ENCODE results near the gene TEX29.

Gene TEX29

DNA sequence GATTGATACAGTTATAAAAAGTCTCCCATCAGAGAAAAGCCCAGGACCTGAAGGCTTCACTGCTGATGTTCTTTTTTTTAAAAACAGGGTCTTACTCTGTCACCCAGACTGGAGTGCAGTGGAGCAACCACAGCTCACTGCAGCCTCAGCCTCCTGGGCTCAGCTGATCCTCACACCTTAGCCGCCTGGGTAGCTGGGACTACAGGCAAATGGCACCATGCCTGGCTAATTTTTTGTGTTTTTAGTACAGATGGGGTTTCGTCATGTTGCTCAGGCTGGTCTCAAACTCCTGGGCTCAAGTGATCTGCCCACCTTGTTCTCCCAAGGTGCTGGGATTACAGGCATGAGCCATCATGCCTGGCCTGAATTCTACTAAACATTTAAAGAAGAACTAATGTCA, 33.1 kb downstream of the TEX29 start:
- TF ChIP-seq, protein P1, sequence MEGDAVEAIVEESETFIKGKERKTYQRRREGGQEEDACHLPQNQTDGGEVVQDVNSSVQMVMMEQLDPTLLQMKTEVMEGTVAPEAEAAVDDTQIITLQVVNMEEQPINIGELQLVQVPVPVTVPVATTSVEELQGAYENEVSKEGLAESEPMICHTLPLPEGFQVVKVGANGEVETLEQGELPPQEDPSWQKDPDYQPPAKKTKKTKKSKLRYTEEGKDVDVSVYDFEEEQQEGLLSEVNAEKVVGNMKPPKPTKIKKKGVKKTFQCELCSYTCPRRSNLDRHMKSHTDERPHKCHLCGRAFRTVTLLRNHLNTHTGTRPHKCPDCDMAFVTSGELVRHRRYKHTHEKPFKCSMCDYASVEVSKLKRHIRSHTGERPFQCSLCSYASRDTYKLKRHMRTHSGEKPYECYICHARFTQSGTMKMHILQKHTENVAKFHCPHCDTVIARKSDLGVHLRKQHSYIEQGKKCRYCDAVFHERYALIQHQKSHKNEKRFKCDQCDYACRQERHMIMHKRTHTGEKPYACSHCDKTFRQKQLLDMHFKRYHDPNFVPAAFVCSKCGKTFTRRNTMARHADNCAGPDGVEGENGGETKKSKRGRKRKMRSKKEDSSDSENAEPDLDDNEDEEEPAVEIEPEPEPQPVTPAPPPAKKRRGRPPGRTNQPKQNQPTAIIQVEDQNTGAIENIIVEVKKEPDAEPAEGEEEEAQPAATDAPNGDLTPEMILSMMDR (IDR thresholded peaks at IDR 0.05), result no peak
- no peak for TF ChIP-seq ZFX (IDR thresholded peaks at IDR 0.05; ENCODE audit: borderline replicate concordance)
- H3K27ac ChIP-seq, result no peak overlapping the region

DNA sequence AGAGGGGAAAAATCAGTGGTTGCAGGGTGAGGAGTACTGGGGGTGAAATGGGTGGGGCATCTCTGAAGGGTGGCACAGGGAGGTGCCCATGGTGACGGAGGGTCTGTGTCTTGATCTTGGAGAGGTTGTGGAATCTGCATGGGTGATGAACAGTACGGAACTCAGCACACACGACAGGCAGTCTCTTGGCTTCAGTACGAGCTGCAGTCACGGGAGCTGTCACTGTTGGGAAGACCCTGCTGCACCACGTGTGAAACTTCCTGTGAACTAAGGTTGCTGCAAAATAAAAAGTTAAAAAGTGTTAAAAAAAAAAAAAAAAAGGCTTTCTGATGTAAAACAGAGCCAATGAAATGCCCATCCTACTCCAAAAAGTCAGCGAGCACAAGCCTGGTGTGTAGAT, 34.3 kb downstream of the TEX29 start:
- H3K27ac ChIP-seq, result no peak overlapping the region
- TF ChIP-seq ZFX (IDR thresholded peaks at IDR 0.05; ENCODE audit: borderline replicate concordance), result no peak
- TF ChIP-seq, protein P1 (IDR thresholded peaks at IDR 0.05), result no peak

DNA sequence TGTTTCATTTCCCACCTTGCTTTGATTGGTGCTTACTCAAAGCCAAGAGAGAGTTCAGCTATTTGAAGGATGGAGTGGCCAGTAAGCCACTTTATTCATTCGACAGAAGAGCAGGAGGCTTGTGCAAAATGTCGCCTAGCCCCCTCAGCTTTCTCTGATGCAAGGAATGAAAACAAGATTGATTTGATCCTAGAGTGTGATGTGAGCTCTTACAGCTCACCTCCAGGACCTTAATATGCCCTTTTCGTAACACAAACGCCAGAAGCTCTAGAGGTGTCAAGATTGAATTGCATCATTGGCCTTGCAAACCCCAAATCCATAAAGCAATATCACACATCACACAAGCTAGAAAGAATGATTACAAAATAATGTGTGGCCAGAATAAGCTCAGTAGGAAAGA, 36.4 kb downstream of the TEX29 start:
- TF ChIP-seq, protein P1 (IDR thresholded peaks at IDR 0.05), result no peak
- TF ChIP-seq ZFX (IDR thresholded peaks at IDR 0.05; ENCODE audit: borderline replicate concordance), result no peak
- H3K27ac ChIP-seq, result no peak overlapping the region

DNA sequence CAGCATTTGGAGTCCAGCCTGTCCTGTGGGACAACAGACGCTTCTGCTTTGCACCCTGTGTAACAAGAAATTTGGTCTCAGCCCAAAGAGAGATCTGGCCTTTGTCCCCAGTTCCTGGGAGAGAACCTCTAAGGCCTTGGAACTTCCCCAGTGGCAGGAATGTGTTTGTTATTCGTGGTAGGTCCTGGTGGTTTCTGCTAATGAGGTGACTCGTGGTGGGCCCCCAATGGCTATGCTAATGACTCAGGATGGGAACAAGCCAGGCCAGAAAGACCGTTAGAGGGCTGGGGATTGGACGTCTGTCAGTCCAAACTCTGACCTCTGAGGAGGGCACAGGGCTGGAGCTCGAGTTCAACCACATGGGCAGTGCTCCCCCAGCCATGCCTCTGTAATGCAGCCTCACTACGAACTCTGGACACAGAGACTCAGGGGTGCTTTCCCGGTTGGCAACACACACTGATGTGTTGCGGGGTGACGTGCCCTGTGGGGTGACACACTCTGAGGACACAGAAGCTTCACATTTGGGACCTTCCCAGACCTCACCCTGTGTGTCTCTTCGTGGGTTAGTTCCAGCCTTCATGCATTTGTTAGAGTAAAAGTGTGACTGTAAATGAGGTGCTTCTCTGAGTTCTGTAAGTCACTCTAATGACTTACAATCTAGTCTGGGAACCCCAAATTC, 38.9 kb downstream of the TEX29 start:
- H3K27ac ChIP-seq, result no peak overlapping the region
- TF ChIP-seq, protein P1 (IDR thresholded peaks at IDR 0.05), result no peak
- TF ChIP-seq ZFX (IDR thresholded peaks at IDR 0.05; ENCODE audit: borderline replicate concordance), result no peak

DNA sequence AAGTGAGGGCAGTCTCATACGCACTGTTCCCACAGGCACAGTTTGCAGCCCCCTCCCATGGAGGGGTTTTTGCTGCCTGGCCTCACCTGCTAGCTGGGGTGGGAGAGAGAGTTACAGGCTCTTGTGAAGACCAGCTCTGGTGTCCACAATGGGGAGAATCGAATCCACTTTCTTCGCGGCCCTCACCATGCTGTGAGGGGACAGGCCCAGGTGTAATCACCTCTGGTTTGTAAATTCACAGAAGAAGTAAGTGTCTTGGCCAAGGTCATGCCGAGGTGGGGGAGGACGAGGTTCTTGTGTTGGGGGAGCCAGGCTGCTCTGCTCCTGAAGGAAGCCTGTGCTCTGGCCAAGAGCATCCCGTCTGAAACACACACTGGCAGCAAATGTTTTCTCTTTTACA, 39.5 kb downstream of the TEX29 start:
- no peak overlapping the region for H3K27ac ChIP-seq
- no peak for TF ChIP-seq ZFX (IDR thresholded peaks at IDR 0.05; ENCODE audit: borderline replicate concordance)

DNA sequence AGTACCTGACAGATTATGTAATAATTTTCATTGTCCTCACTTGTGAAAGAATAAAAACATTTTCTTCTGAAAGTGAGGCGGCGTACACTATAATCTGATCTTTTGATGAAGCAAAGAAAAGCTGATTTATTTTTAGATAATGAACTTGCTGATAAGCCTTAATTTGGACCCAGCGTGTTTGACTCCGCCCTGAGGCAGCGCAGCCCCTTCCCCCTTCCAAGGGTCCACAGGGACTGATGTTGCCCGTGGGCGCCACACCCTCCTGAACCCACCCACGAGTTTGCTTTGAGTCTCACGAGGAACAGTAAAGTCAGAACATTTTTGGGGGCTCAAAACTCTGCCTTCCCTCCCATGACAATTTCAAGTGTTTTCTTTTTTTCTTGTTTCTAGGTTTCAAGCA, 40.0 kb downstream of the TEX29 start:
- TF ChIP-seq, protein P1 (IDR thresholded peaks at IDR 0.05), result no peak
- no peak for TF ChIP-seq ZFX (IDR thresholded peaks at IDR 0.05; ENCODE audit: borderline replicate concordance)
- H3K27ac ChIP-seq, result no peak overlapping the region

DNA sequence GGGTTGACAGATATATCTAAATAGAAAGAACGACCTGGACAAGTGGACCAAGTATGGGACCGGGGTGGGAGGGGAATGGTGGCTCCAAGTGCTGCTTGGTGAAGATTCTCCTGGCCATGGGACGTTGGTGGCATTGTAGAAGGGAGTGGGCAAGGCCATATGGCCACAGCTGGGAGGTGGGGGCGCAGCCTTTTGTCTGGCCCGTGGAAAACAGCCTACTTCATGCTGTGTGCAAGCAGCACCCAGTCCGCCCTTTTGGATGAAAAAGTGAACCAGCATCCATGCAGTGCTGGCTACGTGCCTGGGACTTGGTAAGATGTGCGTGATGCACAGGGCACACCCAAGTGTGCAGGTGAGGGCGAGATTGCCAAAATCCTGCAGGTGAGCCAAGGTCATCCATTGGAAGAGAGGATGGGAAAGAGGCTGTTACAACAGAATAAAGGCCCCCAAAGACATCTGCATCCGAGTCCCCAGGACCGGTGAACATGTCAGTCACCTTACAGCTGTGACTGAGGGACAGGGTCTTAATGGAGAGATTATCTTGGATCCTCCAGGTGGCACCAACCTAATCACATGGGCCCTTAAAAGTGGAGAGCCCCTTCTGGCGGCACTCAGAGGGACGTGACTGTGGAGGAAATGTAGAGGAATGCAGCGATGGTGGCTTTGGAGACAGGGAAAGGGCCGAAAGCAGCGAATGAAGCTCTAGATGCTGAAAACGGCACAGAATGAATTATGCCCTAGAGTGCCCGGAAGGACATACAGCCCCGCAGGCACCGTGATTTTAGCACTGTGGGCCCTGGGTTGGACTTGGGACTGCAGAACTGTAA, 40.8 kb downstream of the TEX29 start:
- H3K27ac ChIP-seq, result no peak overlapping the region
- no peak for TF ChIP-seq ZFX (IDR thresholded peaks at IDR 0.05; ENCODE audit: borderline replicate concordance)
- TF ChIP-seq, protein P1 (IDR thresholded peaks at IDR 0.05), result no peak
